Progenitor cell of endocrine pancreas (in vitro differentiated cells): ENCODE data around the gene EFR3B. TPM values are rescaled to one million over a fixed set of nuclear protein-coding genes. Genes with fewer than 3 reads are reported as not detected.

ENCODE experiments used
- DNase-seq: peaks from one replicate; pipeline ENCODE4 v3.0.0; 2021; ENCODE audit warnings: low spot score; ENCODE audit not compliant: unreplicated experiment
- H3K27ac Mint-ChIP-seq: 2 replicates; pipeline ENCODE4 v1.8.0; 2021; ENCODE audit warnings: mild to moderate bottlenecking, moderate library complexity, mixed read lengths
- H3K27me3 Mint-ChIP-seq: 2 replicates; pipeline ENCODE4 v1.8.0; 2021; ENCODE audit warnings: mixed read lengths
- H3K36me3 Mint-ChIP-seq: 2 replicates; pipeline ENCODE4 v1.8.0; 2022; ENCODE audit warnings: mixed read lengths; ENCODE audit not compliant: insufficient read depth
- H3K4me1 Mint-ChIP-seq: 2 replicates; pipeline ENCODE4 v1.8.0; 2021; ENCODE audit warnings: low read depth, mixed read lengths
- H3K4me3 Mint-ChIP-seq: 2 replicates; pipeline ENCODE4 v1.8.0; 2021; ENCODE audit warnings: low read depth, mild to moderate bottlenecking, moderate library complexity, mixed read lengths
- H3K9me3 Mint-ChIP-seq: 2 replicates; pipeline ENCODE4 v1.8.0; 2021; ENCODE audit warnings: low read depth, mixed read lengths
- total RNA-seq: library from RNA; stranded (reverse); gene quantifications from 2 replicates; pipeline ENCODE4 v1.2.1, GENCODE V29; 2021
- TF ChIP-seq, protein P1 (sequence below): fragments of 200-600 bp; sonication (generic); IDR thresholded peaks from one replicate; pipeline ENCODE4 v1.5.0; 2021; ENCODE audit warnings: antibody characterized with exemption, mild to moderate bottlenecking; ENCODE audit not compliant: unreplicated experiment

Gene EFR3B
- total RNA-seq, 1 donor from 2014 or later = 23.3 TPM

- no peak overlapping the region for H3K4me3 Mint-ChIP-seq
- H3K27me3 Mint-ChIP-seq = no peaks in the 10 kb centered on the region
- DNase-seq = no peak
- H3K4me1 Mint-ChIP-seq = peaks cover 11% of the 10 kb centered on the region
- H3K36me3 Mint-ChIP-seq = no peaks in the 10 kb centered on the region
- TF ChIP-seq, protein P1, sequence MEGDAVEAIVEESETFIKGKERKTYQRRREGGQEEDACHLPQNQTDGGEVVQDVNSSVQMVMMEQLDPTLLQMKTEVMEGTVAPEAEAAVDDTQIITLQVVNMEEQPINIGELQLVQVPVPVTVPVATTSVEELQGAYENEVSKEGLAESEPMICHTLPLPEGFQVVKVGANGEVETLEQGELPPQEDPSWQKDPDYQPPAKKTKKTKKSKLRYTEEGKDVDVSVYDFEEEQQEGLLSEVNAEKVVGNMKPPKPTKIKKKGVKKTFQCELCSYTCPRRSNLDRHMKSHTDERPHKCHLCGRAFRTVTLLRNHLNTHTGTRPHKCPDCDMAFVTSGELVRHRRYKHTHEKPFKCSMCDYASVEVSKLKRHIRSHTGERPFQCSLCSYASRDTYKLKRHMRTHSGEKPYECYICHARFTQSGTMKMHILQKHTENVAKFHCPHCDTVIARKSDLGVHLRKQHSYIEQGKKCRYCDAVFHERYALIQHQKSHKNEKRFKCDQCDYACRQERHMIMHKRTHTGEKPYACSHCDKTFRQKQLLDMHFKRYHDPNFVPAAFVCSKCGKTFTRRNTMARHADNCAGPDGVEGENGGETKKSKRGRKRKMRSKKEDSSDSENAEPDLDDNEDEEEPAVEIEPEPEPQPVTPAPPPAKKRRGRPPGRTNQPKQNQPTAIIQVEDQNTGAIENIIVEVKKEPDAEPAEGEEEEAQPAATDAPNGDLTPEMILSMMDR = no peak
- no peaks in the 10 kb centered on the region for H3K9me3 Mint-ChIP-seq
- no peak overlapping the region for H3K27ac Mint-ChIP-seq
These were observed 44.1 kb downstream of the EFR3B start for GRCh38 chr2:25085761-25086560.

- Mint-ChIP-seq H3K27ac (peak overlapping the region; percentile 73), H3K36me3 (peaks cover 7% of the 10 kb centered on the region), H3K27me3 (no peaks in the 10 kb centered on the region), H3K4me1 (peaks cover 11% of the 10 kb centered on the region), H3K4me3 (no peak overlapping the region), H3K9me3 (no peaks in the 10 kb centered on the region)
- DNase-seq = no peak
- TF ChIP-seq, protein P1 = no peak
These were observed 47.1 kb downstream of the EFR3B start for GRCh38 chr2:25088817-25089516.

- H3K27ac Mint-ChIP-seq = no peak overlapping the region
- no peak overlapping the region for H3K4me3 Mint-ChIP-seq
- no peaks in the 10 kb centered on the region for H3K9me3 Mint-ChIP-seq
- peaks cover 11% of the 10 kb centered on the region for H3K4me1 Mint-ChIP-seq
- TF ChIP-seq, protein P1 = no peak
- H3K27me3 Mint-ChIP-seq = no peaks in the 10 kb centered on the region
- no peak for DNase-seq
- peaks cover 10% of the 10 kb centered on the region for H3K36me3 Mint-ChIP-seq
These were observed 47.9 kb downstream of the EFR3B start for GRCh38 chr2:25089605-25090315.

DNA sequence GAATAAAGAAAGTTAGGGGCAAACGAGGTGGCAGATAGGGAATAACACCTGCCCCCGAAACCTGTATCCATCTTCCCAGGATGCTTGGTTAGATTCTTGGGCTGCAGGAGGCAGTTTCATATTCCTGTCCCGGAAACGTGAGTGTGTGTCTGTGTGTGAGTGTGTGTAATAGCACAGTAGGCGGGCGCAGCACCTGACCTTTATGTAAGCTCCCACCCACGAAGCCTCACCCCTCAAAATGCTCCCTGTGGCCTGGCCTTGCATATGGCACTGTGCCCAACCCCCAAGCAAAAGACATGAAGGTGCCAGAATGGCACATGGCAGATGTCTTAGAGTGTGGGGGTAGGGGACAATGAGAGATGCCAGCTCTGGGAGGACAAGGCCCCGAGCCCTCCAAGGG is 48.9 kb downstream of the EFR3B start:
- Mint-ChIP-seq H3K4me1 (peaks cover 9% of the 10 kb centered on the region), H3K27me3 (no peaks in the 10 kb centered on the region), H3K9me3 (no peaks in the 10 kb centered on the region), H3K4me3 (no peak overlapping the region), H3K27ac (no peak overlapping the region), H3K36me3 (peaks cover 12% of the 10 kb centered on the region)
- TF ChIP-seq, protein P1 = no peak
- no peak for DNase-seq

DNA sequence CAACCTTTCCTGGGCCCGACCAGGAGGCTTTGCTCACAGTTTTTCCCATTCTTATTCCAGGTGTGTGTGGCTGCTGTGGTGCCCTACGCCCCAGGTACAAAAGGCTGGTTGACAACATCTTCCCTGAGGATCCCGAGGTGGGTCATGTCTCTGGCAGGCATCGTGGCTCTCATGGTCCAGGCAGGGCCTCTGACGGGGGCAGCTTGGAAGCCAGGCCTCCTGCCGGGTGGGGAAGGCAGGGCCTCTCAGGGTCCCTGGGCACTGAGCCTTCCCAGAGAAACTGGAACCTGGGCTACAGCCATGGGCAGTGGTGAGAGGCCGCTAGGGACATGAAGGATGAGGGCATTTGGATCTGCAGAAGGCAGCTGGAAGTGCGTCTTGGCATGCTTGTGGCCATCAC is 49.4 kb downstream of the EFR3B start:
- Mint-ChIP-seq H3K9me3 (no peaks in the 10 kb centered on the region), H3K36me3 (peaks cover 13% of the 10 kb centered on the region), H3K27me3 (no peaks in the 10 kb centered on the region), H3K4me3 (no peak overlapping the region), H3K27ac (no peak overlapping the region), H3K4me1 (peaks cover 9% of the 10 kb centered on the region)
- TF ChIP-seq, protein P1 = no peak
- no peak for DNase-seq
